Measurements from ENCODE around the gene ZNF778. TPM values are rescaled to one million over a fixed set of nuclear protein-coding genes. Genes with fewer than 3 reads are reported as not detected.

Gene ZNF778
- total RNA-seq, 1 experiment from 2014 or later, result 16.4 TPM

- no CpG with 5 or more reads among the region's 45 CpGs for WGBS (ENCODE audit: extremely low coverage, insufficient read length, low lambda C conversion rate)
- Histone ChIP-seq H2BK20ac (ENCODE audit: low read depth, low read length, poor library complexity, severe bottlenecking) (no peak overlapping the region), H3T11ph (ENCODE audit: low read length) (no peak overlapping the region), H4K5ac (ENCODE audit: insufficient read length, low read depth, low read length) (no peak overlapping the region), H2BK15ac (ENCODE audit: low read depth, low read length) (no peak overlapping the region), H4K20me1 (ENCODE audit: control insufficient read depth, insufficient read depth, insufficient read length) (no peaks in the 10 kb centered on the region), H2BK120ac (ENCODE audit: low read depth, low read length, poor library complexity, severe bottlenecking) (no peak overlapping the region), H3K23ac (ENCODE audit: insufficient read length, low read depth, low read length) (no peak overlapping the region), H3K4me2 (ENCODE audit: insufficient read depth, insufficient read length, low read length) (no peak overlapping the region), H2AK5ac (ENCODE audit: insufficient read length, low read length) (no peak overlapping the region), H3K27ac (ENCODE audit: insufficient read length, low read depth, low read length) (no peak overlapping the region), H2BK12ac (ENCODE audit: insufficient read length, low read depth, low read length) (no peak overlapping the region), H4K91ac (ENCODE audit: insufficient read length, low read depth, low read length) (no peak overlapping the region), H3K23me2 (ENCODE audit: insufficient read length, low read depth, low read length, poor library complexity, severe bottlenecking) (peaks cover 5% of the 10 kb centered on the region), H3K4me1 (ENCODE audit: insufficient read depth, low read length) (no peaks in the 10 kb centered on the region), H3K14ac (ENCODE audit: insufficient read depth, low read length) (no peak overlapping the region), H3K56ac (ENCODE audit: insufficient read length, low read depth, low read length) (no peak overlapping the region), H3K79me1 (ENCODE audit: insufficient read depth, low read depth, low read length, poor library complexity, severe bottlenecking) (no peaks in the 10 kb centered on the region), H3K18ac (ENCODE audit: insufficient read length, low read depth, low read length) (no peak overlapping the region), H3K79me2 (ENCODE audit: insufficient read depth, low read length) (no peaks in the 10 kb centered on the region), H3K9ac (ENCODE audit: extremely low read depth, insufficient read length, low read length) (no peak overlapping the region), H3K9me3 (ENCODE audit: control insufficient read depth, low read depth, low read length) (no peaks in the 10 kb centered on the region), H2BK5ac (ENCODE audit: insufficient read length, low read length) (no peak overlapping the region), H4K8ac (replicated peaks; ENCODE audit: insufficient read length, low read depth, low read length) (no peak overlapping the region), H3K4ac (ENCODE audit: low read depth, low read length) (no peak overlapping the region), H3K27me3 (ENCODE audit: insufficient read depth, low read length) (no peaks in the 10 kb centered on the region; the same call in 1 of the 2 replicates), H2AFZ (ENCODE audit: low read length) (no peak overlapping the region)
- TF ChIP-seq, protein P1, sequence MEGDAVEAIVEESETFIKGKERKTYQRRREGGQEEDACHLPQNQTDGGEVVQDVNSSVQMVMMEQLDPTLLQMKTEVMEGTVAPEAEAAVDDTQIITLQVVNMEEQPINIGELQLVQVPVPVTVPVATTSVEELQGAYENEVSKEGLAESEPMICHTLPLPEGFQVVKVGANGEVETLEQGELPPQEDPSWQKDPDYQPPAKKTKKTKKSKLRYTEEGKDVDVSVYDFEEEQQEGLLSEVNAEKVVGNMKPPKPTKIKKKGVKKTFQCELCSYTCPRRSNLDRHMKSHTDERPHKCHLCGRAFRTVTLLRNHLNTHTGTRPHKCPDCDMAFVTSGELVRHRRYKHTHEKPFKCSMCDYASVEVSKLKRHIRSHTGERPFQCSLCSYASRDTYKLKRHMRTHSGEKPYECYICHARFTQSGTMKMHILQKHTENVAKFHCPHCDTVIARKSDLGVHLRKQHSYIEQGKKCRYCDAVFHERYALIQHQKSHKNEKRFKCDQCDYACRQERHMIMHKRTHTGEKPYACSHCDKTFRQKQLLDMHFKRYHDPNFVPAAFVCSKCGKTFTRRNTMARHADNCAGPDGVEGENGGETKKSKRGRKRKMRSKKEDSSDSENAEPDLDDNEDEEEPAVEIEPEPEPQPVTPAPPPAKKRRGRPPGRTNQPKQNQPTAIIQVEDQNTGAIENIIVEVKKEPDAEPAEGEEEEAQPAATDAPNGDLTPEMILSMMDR (conservative IDR thresholded peaks at IDR 0.05), result no peak
- Mint-ChIP-seq H3K36me3 (ENCODE audit: insufficient read depth in 1 of 3, low read depth in 3 of 3) (no peaks in the 10 kb centered on the region), H3K27ac (no peak overlapping the region), H3K4me1 (no peaks in the 10 kb centered on the region), H3K4me3 (no peak overlapping the region), H3K9me3 (peaks cover 5% of the 10 kb centered on the region in 2 experiments; a peak in 2 of 5 replicates), H3K27me3 (ENCODE audit: low read depth) (peaks cover 36% of the 10 kb centered on the region)
- peak; percentile 26 for DNase-seq
Observed at GRCh38 chr16:89194340-89195311, 22.9 kb upstream of the ZNF778 start.
